GM12878 (cell line): Measurements from ENCODE around the gene FMNL3. TPM values are rescaled to one million over a fixed set of nuclear protein-coding genes. Genes with fewer than 3 reads are reported as not detected.

ENCODE experiments used
- ATAC-seq: fragments of 200-7000 bp; cut with Tn5 transposase; 3 replicates; pipeline ENCODE4 v1.9.1; 2020; ENCODE audit warnings: mild to moderate bottlenecking, moderate library complexity
- BruUV-seq: library from RNA; stranded (reverse); fragments of 400-500 nt; replicated peaks from 2 replicates; lab custom pipeline; 2021; lab: Mats Ljungman, UMichigan
- CTCF ChIA-PET: fragments of 300-600 bp; sonication (Branson Sonifier 250); formaldehyde crosslinking; extraction: SDS; loops from one replicate; lab custom pipeline; 2021; ENCODE audit warnings: inconsistent platforms; lab: Yijun Ruan, JAX
- POLR2A ChIA-PET: fragments of 350-600 bp; formaldehyde crosslinking; extraction: SDS; loops from one replicate; lab custom pipeline; 2021; ENCODE audit warnings: inconsistent platforms; lab: Charles Lee
- RAD21 ChIA-PET: fragments of 300-600 bp; sonication (Branson Sonifier 250); formaldehyde crosslinking; loops from one replicate; lab custom pipeline; 2023; ENCODE audit warnings: antibody characterized with exemption; ENCODE audit not compliant: unreplicated experiment; lab: Charles Lee
- SMC1A ChIA-PET: fragments of 300-600 bp; sonication (Branson Sonifier 250); formaldehyde crosslinking; loops from one replicate; lab custom pipeline; 2023; ENCODE audit not compliant: unreplicated experiment, uncharacterized antibody; lab: Charles Lee
- DNase-seq: peaks from one replicate; pipeline ENCODE4 v3.0.0-alpha.2; 2011; ENCODE audit warnings: low read depth, low spot score
- FAIRE-seq: peaks from 3 replicates; lab custom pipeline; 2011; peaks lifted over from hg19 to GRCh38; lab: Jason Lieb, UNC
- H2AFZ ChIP-seq: 2 replicates; pipeline ENCODE4 v1.6.0; 2011; ENCODE audit warnings: low read depth, low read length, control low read depth; ENCODE audit not compliant: control insufficient read depth
- H3K27ac ChIP-seq: 2 replicates; pipeline ENCODE4 v1.5.1; 2011; ENCODE audit warnings: control low read depth; ENCODE audit not compliant: control insufficient read depth, insufficient read depth
- H3K27me3 ChIP-seq, 2 experiments: replicated peaks in 1 of 2; 2 replicates each; pipeline versions ENCODE4 v1.6.0 to v1.6.1; 2011; ENCODE audit warnings: low read length in 1 of 2; ENCODE audit not compliant: control insufficient read depth in 2 of 2, insufficient read depth in 2 of 2
- H3K36me3 ChIP-seq, 2 experiments: 2 replicates each; pipeline ENCODE4 v1.5.1; 2011; ENCODE audit warnings: low read length in 1 of 2; ENCODE audit not compliant: control insufficient read depth in 2 of 2, insufficient read depth in 2 of 2
- H3K4me1 ChIP-seq: 2 replicates; pipeline ENCODE4 v1.6.1; 2011; ENCODE audit warnings: mild to moderate bottlenecking, low read length, moderate library complexity, mixed read lengths; ENCODE audit not compliant: control insufficient read depth, insufficient read depth
- H3K4me2 ChIP-seq: 2 replicates; pipeline ENCODE4 v1.6.0; 2011; ENCODE audit warnings: control low read depth; ENCODE audit not compliant: control insufficient read depth, insufficient read depth
- H3K4me3 ChIP-seq: fragments of 200-600 bp; sonication (generic); 2 replicates; pipeline ENCODE4 v1.5.1; 2016
- H3K79me2 ChIP-seq: 2 replicates; pipeline ENCODE4 v1.6.0; 2011; ENCODE audit warnings: low read length; ENCODE audit not compliant: control insufficient read depth, insufficient read depth
- H3K9ac ChIP-seq: 2 replicates; pipeline ENCODE4 v1.8.0; 2011; ENCODE audit warnings: low read length, control low read depth, mixed read lengths; ENCODE audit not compliant: control insufficient read depth, insufficient read depth
- H3K9me3 ChIP-seq: replicated peaks from 3 replicates; pipeline ENCODE4 v1.5.1; 2011; ENCODE audit warnings: mild to moderate bottlenecking, low read length; ENCODE audit not compliant: control insufficient read depth, insufficient read depth
- H4K20me1 ChIP-seq: 2 replicates; pipeline ENCODE4 v1.6.0; 2011; ENCODE audit not compliant: control insufficient read depth, insufficient read depth
- PAX5 ChIP-seq: IDR thresholded peaks from 2 replicates; pipeline ENCODE4 v1.6.1; 2011; ENCODE audit warnings: low read depth, low read length, borderline replicate concordance
- SP1 ChIP-seq: IDR thresholded peaks from one replicate; pipeline ENCODE4 v1.6.1; 2011; ENCODE audit warnings: low read depth, low read length
- WGBS: methylation state at CpG from one replicate; pipeline ENCODE4 v1.1.6; 2016; ENCODE audit warnings: low lambda C conversion rate; ENCODE audit not compliant: insufficient replicate concordance, insufficient coverage; ENCODE audit errors: missing lambda C conversion rate; 5-methylcytosine and 5-hydroxymethylcytosine counted together
- in situ Hi-C: fragments of 300-500 bp; cut with MboI; formaldehyde crosslinking; loops from 9 replicates; pipeline ENCODE4 v1.14.3; 2018; ENCODE audit warnings: mixed read lengths
- intact Hi-C: fragments of 100-400 bp; cut with micrococcal nuclease; formaldehyde crosslinking; loops from one replicate; pipeline ENCODE4 v1.14.2; 2022; ENCODE audit not compliant: unreplicated experiment
- polyA plus RNA-seq, 11 experiments: library from polyadenylated mRNA; depleted of rRNA in 4 of 11; unstranded in 6 of 11; stranded (reverse) in 5 of 11; fragments of >200 nt; fragmentation: Nextera tagmentation in 4 of 11; fragmentation: Illumina TruSeq in 1 of 11; extraction: Ambion mirVana in 4 of 11; extraction: Trizol in 1 of 11; gene quantifications; 1 replicate in 1 of 11; 2 replicates in 10 of 11; pipeline versions ENCODE4 v1.2.1 to v1.2.3, GENCODE V29; 2011 to 2016; ENCODE audit warnings: inconsistent platforms in 2 of 11, missing spikeins in 2 of 11, low read depth in 1 of 11
- total RNA-seq, 4 experiments: library from RNA; depleted of rRNA in 3 of 4; stranded (reverse); fragments of >200 nt in 3 of 4; fragmentation: Illumina TruSeq in 1 of 4; extraction: Trizol in 1 of 4; gene quantifications; 2 replicates each; pipeline versions ENCODE4 v1.2.1 to v1.2.3, GENCODE V29; 2013 to 2021
- TF ChIP-seq, protein P1 (sequence below): fragments of 450-650 bp; conservative IDR thresholded peaks from 2 replicates; pipeline ENCODE4 v1.6.1; 2017; ENCODE audit warnings: mild to moderate bottlenecking, moderate library complexity

Gene FMNL3
- total and polyA plus RNA-seq, 10 of the 15 experiments (the other 5 are each of a cell fraction or from before 2014, with no cell fraction given) = 3.0 to 64.9 (median 30.9) TPM

DNA sequence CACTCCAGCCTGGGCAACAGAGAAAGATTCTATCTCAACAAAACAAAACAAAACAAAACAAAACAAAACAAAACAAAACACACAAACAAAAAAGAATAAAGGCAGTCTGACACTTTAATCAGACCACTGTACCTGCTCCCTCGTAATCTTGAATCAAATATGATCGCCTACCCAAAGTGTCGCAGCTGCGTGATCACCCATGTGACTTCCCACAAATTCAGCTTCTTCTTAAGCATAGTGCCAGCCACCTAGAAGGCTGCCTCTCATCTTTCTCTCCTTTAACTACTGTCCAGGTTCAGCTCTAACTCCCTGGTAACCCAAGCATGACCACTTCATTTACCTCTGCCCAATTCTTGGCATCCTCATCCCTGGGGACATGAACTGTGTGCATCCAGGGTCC is 37.4 kb downstream of the FMNL3 start:
- DNase-seq (no peak), FAIRE-seq (no peak), ATAC-seq (no peak)
- ChIA-PET SMC1A (interaction anchor here (0.7 to 14.9 kb wide), 6 partner anchors 21 to 99 kb away, joined by 3 to 131 read pairs (median 31); partner anchors contain the start of gene FMNL3), CTCF (interaction anchor here (0.6 to 10.3 kb wide), 5 partner anchors 11 to 34 kb away, joined by 3 to 86 read pairs (median 30); partner anchors contain the start of gene FMNL3), RAD21 (interaction anchor here (0.6 to 8.6 kb wide), 3 partner anchors 19 to 48 kb away, joined by 3 to 167 read pairs (median 4); partner anchors contain the start of gene FMNL3), POLR2A (interaction anchor here (0.8 to 10.7 kb wide), 7 partner anchors 7 to 34 kb away, joined by 3 to 166 read pairs (median 5); partner anchors contain the start of gene FMNL3)
- WGBS = 98% methylated on average over 4 of the region's 4 CpGs
- H4K20me1 ChIP-seq = no peaks in the 10 kb centered on the region
- no peak overlapping the region for H3K4me2 ChIP-seq
- H2AFZ ChIP-seq = no peak overlapping the region
- H3K27ac ChIP-seq = no peak overlapping the region
- no TSS peak for BruUV-seq
- in situ Hi-C loops = no loop called here
- H3K4me3 ChIP-seq = no peak overlapping the region
- H3K4me1 ChIP-seq = peaks cover 69% of the 10 kb centered on the region
- H3K79me2 ChIP-seq = peaks cover 68% of the 10 kb centered on the region
- no peaks in the 10 kb centered on the region for H3K27me3 ChIP-seq
- no peak for TF ChIP-seq SP1
- 0 out of 2 replicates have a peak, but pooled peaks have one; percentile 15 for TF ChIP-seq PAX5
- TF ChIP-seq, protein P1, sequence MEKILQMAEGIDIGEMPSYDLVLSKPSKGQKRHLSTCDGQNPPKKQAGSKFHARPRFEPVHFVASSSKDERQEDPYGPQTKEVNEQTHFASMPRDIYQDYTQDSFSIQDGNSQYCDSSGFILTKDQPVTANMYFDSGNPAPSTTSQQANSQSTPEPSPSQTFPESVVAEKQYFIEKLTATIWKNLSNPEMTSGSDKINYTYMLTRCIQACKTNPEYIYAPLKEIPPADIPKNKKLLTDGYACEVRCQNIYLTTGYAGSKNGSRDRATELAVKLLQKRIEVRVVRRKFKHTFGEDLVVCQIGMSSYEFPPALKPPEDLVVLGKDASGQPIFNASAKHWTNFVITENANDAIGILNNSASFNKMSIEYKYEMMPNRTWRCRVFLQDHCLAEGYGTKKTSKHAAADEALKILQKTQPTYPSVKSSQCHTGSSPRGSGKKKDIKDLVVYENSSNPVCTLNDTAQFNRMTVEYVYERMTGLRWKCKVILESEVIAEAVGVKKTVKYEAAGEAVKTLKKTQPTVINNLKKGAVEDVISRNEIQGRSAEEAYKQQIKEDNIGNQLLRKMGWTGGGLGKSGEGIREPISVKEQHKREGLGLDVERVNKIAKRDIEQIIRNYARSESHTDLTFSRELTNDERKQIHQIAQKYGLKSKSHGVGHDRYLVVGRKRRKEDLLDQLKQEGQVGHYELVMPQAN = no peak
- peaks cover 11 to 14% of the 10 kb centered on the region in 2 experiments; a peak in 3 of 4 replicates for H3K36me3 ChIP-seq
- no peaks in the 10 kb centered on the region for H3K9me3 ChIP-seq
- intact Hi-C loops = no loop called here
- H3K9ac ChIP-seq = no peak overlapping the region
